Osteoblast (primary cell): ENCODE results near the gene GSX1. TPM values are rescaled to one million over a fixed set of nuclear protein-coding genes. Genes with fewer than 3 reads are reported as not detected.
"Not testable (repeated sequence)": the region's sequence is repeated elsewhere in the genome, so short reads cannot be mapped to it uniquely, and the experiment has no call there.

Experiments
- DNase-seq: peaks from one replicate; pipeline ENCODE4 v3.0.0; 2011; ENCODE audit warnings: low spot score, mixed read lengths; ENCODE audit not compliant: insufficient read length; ENCODE audit errors: missing footprints
- H2AFZ ChIP-seq: 2 replicates; pipeline ENCODE4 v1.6.0; 2011; ENCODE audit warnings: mild to moderate bottlenecking, low read length
- H3K27ac ChIP-seq: 2 replicates; pipeline ENCODE4 v1.5.1; 2011; ENCODE audit warnings: mild to moderate bottlenecking, low read depth, low read length, moderate library complexity
- H3K27me3 ChIP-seq: 2 replicates; pipeline ENCODE4 v1.6.0; 2012; ENCODE audit warnings: mild to moderate bottlenecking, control low read depth, inconsistent platforms, low read length, moderate library complexity; ENCODE audit not compliant: insufficient read depth
- H3K36me3 ChIP-seq: 2 replicates; pipeline ENCODE4 v1.5.1; 2011; ENCODE audit warnings: mild to moderate bottlenecking, low read length, control low read depth, moderate library complexity; ENCODE audit not compliant: insufficient read depth
- H3K4me1 ChIP-seq: 2 replicates; pipeline ENCODE4 v1.5.1; 2011; ENCODE audit warnings: mild to moderate bottlenecking, low read length, control low read depth, moderate library complexity; ENCODE audit not compliant: insufficient read depth
- H3K4me2 ChIP-seq: 2 replicates; pipeline ENCODE4 v1.6.0; 2011; ENCODE audit warnings: mild to moderate bottlenecking, low read length; ENCODE audit not compliant: insufficient read depth
- H3K4me3 ChIP-seq: fragments of 200-600 bp; sonication (generic); 3 replicates; pipeline ENCODE4 v1.5.1; 2012; ENCODE audit warnings: mild to moderate bottlenecking, low read length, inconsistent platforms; ENCODE audit not compliant: insufficient read depth
- H3K79me2 ChIP-seq: 2 replicates; pipeline ENCODE4 v1.6.0; 2012; ENCODE audit warnings: mild to moderate bottlenecking, low read length, control low read depth, inconsistent platforms; ENCODE audit not compliant: insufficient read depth
- H3K9me3 ChIP-seq: 2 replicates; pipeline ENCODE4 v1.5.1; 2011; ENCODE audit warnings: low read depth, low read length, control low read depth
- H4K20me1 ChIP-seq: 2 replicates; pipeline ENCODE4 v1.6.0; 2012; ENCODE audit warnings: mild to moderate bottlenecking, low read length, control low read depth; ENCODE audit not compliant: insufficient read depth
- CTCF ChIP-seq: IDR thresholded peaks from 2 replicates; pipeline ENCODE4 v1.5.1; 2011; ENCODE audit warnings: mild to moderate bottlenecking, low read depth, low read length, moderate library complexity; ENCODE audit errors: extremely low read depth
- total RNA-seq: library from RNA; depleted of rRNA; stranded (reverse); fragments of >200 nt; gene quantifications from 2 replicates; pipeline ENCODE4 v1.2.3, GENCODE V29; 2012

GSX1 gene
- total RNA-seq, 1 donor = not detected

- no peak for TF ChIP-seq CTCF
These were observed 18.2 kb downstream of the GSX1 start for GRCh38 chr13:27810461-27810860.

GRCh38 chr13:27813826-27814225 lies 21.5 kb downstream of the GSX1 start:
- H3K79me2 ChIP-seq = no peaks in the 10 kb centered on the region
- no peaks in the 10 kb centered on the region for H3K9me3 ChIP-seq
- H3K4me2 ChIP-seq = no peak overlapping the region
- H3K36me3 ChIP-seq = no peaks in the 10 kb centered on the region
- TF ChIP-seq CTCF = no peak
- H4K20me1 ChIP-seq = no peaks in the 10 kb centered on the region
- no peak overlapping the region for H2AFZ ChIP-seq
- no peaks in the 10 kb centered on the region for H3K27me3 ChIP-seq
- no peak for DNase-seq
- H3K4me3 ChIP-seq = no peak overlapping the region
- no peaks in the 10 kb centered on the region for H3K4me1 ChIP-seq
- no peak overlapping the region for H3K27ac ChIP-seq

More at GRCh38 chr13:27810461-27810860, 18.2 kb downstream of the GSX1 start:
- Histone ChIP-seq H3K27me3 (peaks cover under 1% of the 10 kb centered on the region), H2AFZ (no peak overlapping the region), H3K4me2 (no peak overlapping the region), H3K4me1 (no peaks in the 10 kb centered on the region), H3K36me3 (no peaks in the 10 kb centered on the region), H4K20me1 (no peaks in the 10 kb centered on the region), H3K4me3 (no peak overlapping the region), H3K9me3 (no peaks in the 10 kb centered on the region), H3K79me2 (no peaks in the 10 kb centered on the region), H3K27ac (no peak overlapping the region)
- no peak for DNase-seq

- H3K4me3 ChIP-seq, H3K79me2 ChIP-seq, DNase-seq, H3K27ac ChIP-seq, H3K4me2 ChIP-seq, H3K4me1 ChIP-seq, H3K36me3 ChIP-seq, H2AFZ ChIP-seq, H3K9me3 ChIP-seq, H4K20me1 ChIP-seq: not testable (repeated sequence)
- peaks cover 31% of the 10 kb centered on the region for H3K27me3 ChIP-seq
These were observed 25.5 kb downstream of the GSX1 start for GRCh38 chr13:27817832-27818231.

- Histone ChIP-seq H3K27me3 (peaks cover 61% of the 10 kb centered on the region), H3K4me2 (no peak overlapping the region), H3K79me2 (no peaks in the 10 kb centered on the region), H2AFZ (no peak overlapping the region), H3K4me3 (no peak overlapping the region), H3K4me1 (no peaks in the 10 kb centered on the region), H3K9me3 (no peaks in the 10 kb centered on the region), H3K27ac (no peak overlapping the region), H4K20me1 (peaks cover 7% of the 10 kb centered on the region), H3K36me3 (no peaks in the 10 kb centered on the region)
- no peak for DNase-seq
- no peak for TF ChIP-seq CTCF
These were observed 28.5 kb downstream of the GSX1 start for GRCh38 chr13:27820524-27821482.
